GM12891 (cell line): ENCODE data around the gene SPIRE2.
"Not testable (repeated sequence)": the region's sequence is repeated elsewhere in the genome, so short reads cannot be mapped to it uniquely, and the experiment has no call there.

ENCODE experiments used
- DNase-seq: peaks from one replicate; pipeline ENCODE4 v3.0.0; 2011; ENCODE audit warnings: low spot score; ENCODE audit not compliant: insufficient read length
- FAIRE-seq: peaks from 2 replicates; lab custom pipeline; 2011; peaks lifted over from hg19 to GRCh38; lab: Jason Lieb, UNC
- PAX5 ChIP-seq: IDR thresholded peaks from 2 replicates; pipeline ENCODE4 v1.6.1; 2011; ENCODE audit warnings: low read length, moderate library complexity, mild to moderate bottlenecking; ENCODE audit not compliant: insufficient read depth, severe bottlenecking
- POLR2A ChIP-seq: IDR thresholded peaks from 2 replicates; pipeline ENCODE4 v1.6.1; 2011; ENCODE audit warnings: low read depth, low read length, control low read depth
- POLR2AphosphoS5 ChIP-seq: IDR thresholded peaks from 2 replicates; pipeline ENCODE4 v1.6.1; 2011; ENCODE audit warnings: low read depth, low read length, control low read depth
- POU2F2 ChIP-seq: IDR thresholded peaks from 2 replicates; pipeline ENCODE4 v1.6.1; 2011; ENCODE audit warnings: low read depth, mild to moderate bottlenecking, control low read depth, low read length, moderate library complexity
- SPI1 ChIP-seq: IDR thresholded peaks from 2 replicates; pipeline ENCODE4 v1.6.1; 2011; ENCODE audit warnings: low read depth, low read length, control low read depth
- TAF1 ChIP-seq: IDR thresholded peaks from 2 replicates; pipeline ENCODE4 v1.6.1; 2011; ENCODE audit warnings: low read depth, low read length, control low read depth

The SPIRE2 gene

GRCh38 chr16:89815639-89816348 is 12.5 kb upstream of the SPIRE2 start:
- DNase-seq (no peak), FAIRE-seq (no peak)
- no peak for TF ChIP-seq POU2F2
- TF ChIP-seq POLR2A, result no peak
- TF ChIP-seq PAX5, result no peak
- TF ChIP-seq TAF1, result no peak
- no peak for TF ChIP-seq SPI1
- no peak for TF ChIP-seq POLR2AphosphoS5

GRCh38 chr16:89818851-89819403 is 9.3 kb upstream of the SPIRE2 start:
- not testable (repeated sequence) for DNase-seq, FAIRE-seq

GRCh38 chr16:89819448-89819847 is 8.8 kb upstream of the SPIRE2 start:
- not testable (repeated sequence) for DNase-seq, FAIRE-seq

GRCh38 chr16:89821438-89822187 is 6.7 kb upstream of the SPIRE2 start:
- TF ChIP-seq POU2F2, result no peak
- no peak for TF ChIP-seq POLR2A
- no peak for TF ChIP-seq TAF1
- TF ChIP-seq PAX5, result no peak
- no peak for TF ChIP-seq SPI1
- no peak for TF ChIP-seq POLR2AphosphoS5
- no peak for DNase-seq
- FAIRE-seq, result no peak

- no peak for FAIRE-seq
- no peak for DNase-seq
- no peak for TF ChIP-seq TAF1
- TF ChIP-seq POLR2A, result no peak
- no peak for TF ChIP-seq POU2F2
- TF ChIP-seq PAX5, result no peak
- no peak for TF ChIP-seq SPI1
- no peak for TF ChIP-seq POLR2AphosphoS5
Measured at GRCh38 chr16:89822188-89823086, 5.8 kb upstream of the SPIRE2 start.

GRCh38 chr16:89823087-89823823 is 5.0 kb upstream of the SPIRE2 start:
- FAIRE-seq (no peak), DNase-seq (no peak)
- no peak for TF ChIP-seq TAF1
- TF ChIP-seq POLR2AphosphoS5, result no peak
- no peak for TF ChIP-seq POU2F2
- TF ChIP-seq SPI1, result no peak
- TF ChIP-seq POLR2A, result no peak
- no peak for TF ChIP-seq PAX5

GRCh38 chr16:89823824-89824148 is 4.5 kb upstream of the SPIRE2 start:
- not testable (repeated sequence) for FAIRE-seq

GRCh38 chr16:89826531-89827382 is 1.5 kb upstream of the SPIRE2 start:
- TF ChIP-seq POU2F2, result no peak
- TF ChIP-seq POLR2AphosphoS5, result no peak
- no peak for TF ChIP-seq PAX5
- no peak for TF ChIP-seq TAF1
- no peak for TF ChIP-seq POLR2A
- TF ChIP-seq SPI1, result no peak
- FAIRE-seq, result no peak
- DNase-seq, result no peak

More at GRCh38 chr16:89823824-89824148, 4.5 kb upstream of the SPIRE2 start:
- not testable (repeated sequence) for DNase-seq

- no peak for FAIRE-seq
Measured at GRCh38 chr16:89827383-89828198, 684 bp upstream of the SPIRE2 start.

More at GRCh38 chr16:89827383-89828198, 684 bp upstream of the SPIRE2 start:
- DNase-seq, result no peak
- TF ChIP-seq POLR2A (no peak), POLR2AphosphoS5 (no peak), POU2F2 (no peak), TAF1 (no peak), SPI1 (no peak)
